Kidney glomerular epithelial cell (primary cell): ENCODE data around the gene KDM2A.

Experiments used
- DNase-seq: peaks from one replicate; lab custom pipeline; 2025; lab: John Stamatoyannopoulos, UW

The KDM2A gene

GRCh38 chr11:67285541-67286498 is 166.8 kb downstream of the KDM2A start:
- no peak for DNase-seq

- no peak for DNase-seq
Observed at GRCh38 chr11:67286621-67287333, 167.7 kb downstream of the KDM2A start.

- no peak for DNase-seq
Observed at GRCh38 chr11:67287355-67288197, 168.5 kb downstream of the KDM2A start.

GRCh38 chr11:67288198-67288451 is 169.1 kb downstream of the KDM2A start:
- DNase-seq, result no peak

GRCh38 chr11:67288452-67289225 is 169.6 kb downstream of the KDM2A start:
- DNase-seq, result peak; percentile 71

GRCh38 chr11:67289226-67289650 is 170.2 kb downstream of the KDM2A start, which contains the start of gene ANKRD13D:
ANKRD13D (plus strand) TSS chr11:67289303; CDS start chr11:67289461, 158 bp downstream.
- DNase-seq, result no peak

GRCh38 chr11:67289651-67290479 is 170.8 kb downstream of the KDM2A start:
- no peak for DNase-seq

GRCh38 chr11:67290801-67291200 is 171.7 kb downstream of the KDM2A start:
- no peak for DNase-seq

GRCh38 chr11:67291481-67292381 is 172.7 kb downstream of the KDM2A start:
- no peak for DNase-seq

GRCh38 chr11:67292671-67293070 is 173.6 kb downstream of the KDM2A start:
- DNase-seq, result no peak

- DNase-seq, result peak; percentile 50
Observed at GRCh38 chr11:67293090-67293489, 174.0 kb downstream of the KDM2A start.

GRCh38 chr11:67295846-67296245 is 176.8 kb downstream of the KDM2A start:
- no peak for DNase-seq

- no peak for DNase-seq
Observed at GRCh38 chr11:67298786-67299185, 179.7 kb downstream of the KDM2A start.

GRCh38 chr11:67299471-67300191 is 180.6 kb downstream of the KDM2A start:
- no peak for DNase-seq

GRCh38 chr11:67300256-67300755 is 181.2 kb downstream of the KDM2A start:
- DNase-seq, result no peak

- no peak for DNase-seq
Observed at GRCh38 chr11:67300756-67301312, 181.8 kb downstream of the KDM2A start.

GRCh38 chr11:67301313-67301921 is 182.4 kb downstream of the KDM2A start:
- no peak for DNase-seq
